IgD-negative memory B cell (primary cell): ENCODE results near the gene ASB2. TPM values are rescaled to one million over a fixed set of nuclear protein-coding genes. Genes with fewer than 3 reads are reported as not detected.

ENCODE experiments used
- H3K27ac Mint-ChIP-seq, 3 donors: one replicate each; pipeline ENCODE4 v1.8.0; 2020 to 2022; ENCODE audit warnings: mild to moderate bottlenecking in 3 of 3, mixed read lengths in 3 of 3, moderate library complexity in 1 of 3
- H3K27me3 Mint-ChIP-seq: one replicate; pipeline ENCODE4 v1.8.0; 2021; ENCODE audit warnings: mixed read lengths
- H3K36me3 Mint-ChIP-seq: one replicate; pipeline ENCODE4 v1.8.0; 2020; ENCODE audit warnings: mild to moderate bottlenecking, mixed read lengths
- H3K4me1 Mint-ChIP-seq, 3 donors: one replicate each; pipeline ENCODE4 v1.8.0; 2020 to 2022; ENCODE audit warnings: mixed read lengths in 3 of 3, mild to moderate bottlenecking in 1 of 3
- H3K4me3 Mint-ChIP-seq, 4 donors: one replicate each; pipeline ENCODE4 v1.8.0; 2020 to 2022; ENCODE audit warnings: mild to moderate bottlenecking in 4 of 4, mixed read lengths in 4 of 4, moderate library complexity in 3 of 4
- H3K9me3 Mint-ChIP-seq, 3 donors: one replicate each; pipeline ENCODE4 v1.8.0; 2020 to 2021; ENCODE audit warnings: mixed read lengths in 3 of 3, mild to moderate bottlenecking in 1 of 3
- polyA plus RNA-seq: library from polyadenylated mRNA; unstranded; fragments of 300-500 nt; fragmentation: Illumina TruSeq; gene quantifications from one replicate; pipeline ENCODE4 v1.2.3, GENCODE V29; 2021

ASB2 gene
- polyA plus RNA-seq, 1 donor from 2014 or later = 3.8 TPM

- peaks cover 0 to 7% (median 0%) of the 10 kb centered on the region in 3 donors for H3K9me3 Mint-ChIP-seq
- H3K4me3 Mint-ChIP-seq = no peak overlapping the region
- peak overlapping the region in 2 of 3 donors; percentile 71 to 76 for H3K27ac Mint-ChIP-seq
- peaks cover 4% of the 10 kb centered on the region for H3K36me3 Mint-ChIP-seq
- H3K4me1 Mint-ChIP-seq = peaks cover 17 to 25% (median 22%) of the 10 kb centered on the region in 3 donors
- peaks cover 31% of the 10 kb centered on the region for H3K27me3 Mint-ChIP-seq
These were observed 2.4 kb upstream of the ASB2 start for GRCh38 chr14:93978735-93979134.

DNA sequence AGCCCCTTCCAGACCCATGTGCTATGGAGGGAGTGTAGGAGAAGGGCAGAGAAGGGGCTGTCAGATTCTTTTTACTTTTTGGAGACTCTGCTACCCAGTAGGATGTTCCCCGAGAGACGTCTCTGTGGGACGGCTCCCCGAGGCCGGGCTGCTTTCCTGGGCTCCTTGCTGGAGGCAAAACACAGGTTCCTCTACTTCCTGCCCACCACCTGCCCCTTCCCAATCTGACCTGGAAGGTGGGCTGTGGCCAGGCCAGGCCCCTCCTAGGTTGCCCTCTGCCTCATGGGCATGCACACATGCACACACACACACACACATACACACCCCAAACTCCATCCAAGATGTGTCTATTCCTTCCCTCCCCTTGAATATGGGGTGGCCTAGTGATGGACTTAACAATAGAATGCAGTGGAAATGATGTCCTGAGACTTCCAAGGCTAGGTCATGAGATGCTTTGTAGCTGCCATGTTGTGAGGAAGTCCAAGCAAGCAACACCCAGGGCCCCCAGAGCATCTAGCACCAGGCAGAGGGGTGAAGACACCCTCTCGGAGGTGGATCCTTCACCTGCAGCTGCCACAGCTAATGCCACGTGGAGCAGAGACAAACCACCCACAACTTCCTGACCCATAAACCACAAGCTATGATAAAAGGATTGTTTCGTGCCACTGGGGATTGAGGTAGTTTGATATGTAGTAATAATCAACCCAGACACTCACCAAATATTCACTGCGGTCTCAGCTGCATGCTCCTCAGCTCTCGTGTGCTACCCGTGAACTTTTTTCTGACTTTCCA is 1.6 kb upstream of the ASB2 start:
- H3K27ac Mint-ChIP-seq = peak overlapping the region in 2 of 3 donors; percentile 76 to 93
- peaks cover 0 to 7% (median 0%) of the 10 kb centered on the region in 3 donors for H3K9me3 Mint-ChIP-seq
- peaks cover 17 to 25% (median 22%) of the 10 kb centered on the region in 3 donors for H3K4me1 Mint-ChIP-seq
- peak overlapping the region in 3 of 4 donors; percentile 38 to 68 (median 50) for H3K4me3 Mint-ChIP-seq
- peaks cover 4% of the 10 kb centered on the region for H3K36me3 Mint-ChIP-seq
- peaks cover 31% of the 10 kb centered on the region for H3K27me3 Mint-ChIP-seq

DNA sequence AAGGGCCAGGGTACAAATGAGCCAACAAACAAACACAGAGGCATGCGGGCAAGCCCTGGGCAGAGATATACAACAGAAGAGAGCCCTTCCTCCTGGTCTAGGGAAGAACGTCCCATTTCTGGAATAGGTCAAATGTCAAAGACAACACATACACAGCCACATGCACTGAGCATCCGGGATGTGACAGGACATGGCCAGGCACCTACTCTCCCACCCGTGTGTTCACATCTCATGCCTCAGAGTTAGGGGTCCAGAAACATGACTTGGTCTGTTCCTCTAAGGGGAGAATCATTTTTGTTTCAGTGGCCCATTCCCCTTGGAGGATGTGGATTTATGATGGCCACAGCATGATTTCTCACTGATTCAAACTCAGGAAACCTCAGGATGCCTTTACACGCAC is 801 bp upstream of the ASB2 start:
- peaks cover 19 to 27% (median 22%) of the 10 kb centered on the region in 3 donors for H3K4me1 Mint-ChIP-seq
- H3K9me3 Mint-ChIP-seq = peaks cover 0 to 7% (median 0%) of the 10 kb centered on the region in 3 donors
- H3K27me3 Mint-ChIP-seq = peaks cover 29% of the 10 kb centered on the region
- peak overlapping the region in 1 of 3 donors; percentile 47 for H3K27ac Mint-ChIP-seq
- H3K4me3 Mint-ChIP-seq = peak overlapping the region in 1 of 4 donors; percentile 84
- H3K36me3 Mint-ChIP-seq = peaks cover 4% of the 10 kb centered on the region

DNA sequence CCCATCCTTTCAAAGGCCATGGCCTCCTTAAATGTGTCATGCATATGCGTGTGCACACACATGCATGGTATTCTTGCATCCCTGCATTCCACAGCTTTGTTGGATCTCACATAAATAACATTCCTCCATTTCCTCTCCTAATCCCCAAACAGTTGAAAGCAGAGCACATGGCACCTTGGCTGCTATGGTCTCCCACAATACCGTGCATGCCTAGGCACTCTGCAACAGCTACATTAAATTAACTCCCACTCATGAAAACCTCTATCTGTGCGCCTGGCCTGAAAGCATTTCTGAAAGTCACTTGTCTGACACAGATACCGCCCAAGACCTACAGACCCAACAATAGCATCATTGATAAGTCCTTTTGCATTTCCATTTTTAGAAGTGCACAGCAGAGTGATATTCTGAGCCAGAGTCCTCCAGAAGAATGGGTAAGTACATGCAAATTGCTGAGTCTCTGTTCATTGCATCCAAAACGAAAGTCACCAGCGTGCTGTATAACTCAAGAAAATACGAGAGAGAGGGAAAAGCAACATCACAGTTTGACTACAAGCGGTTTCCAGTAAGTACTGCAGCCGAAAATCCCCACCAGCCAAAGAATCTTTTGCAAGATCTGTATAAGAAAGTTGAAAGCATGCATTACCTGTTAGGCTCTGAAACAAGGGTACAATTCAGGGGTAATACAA is 436 bp downstream of the ASB2 start:
- peak overlapping the region; percentile 15 to 79 (median 56) for H3K4me3 Mint-ChIP-seq
- H3K27me3 Mint-ChIP-seq = peaks cover 29% of the 10 kb centered on the region
- peaks cover 28 to 37% (median 30%) of the 10 kb centered on the region in 3 donors for H3K4me1 Mint-ChIP-seq
- H3K9me3 Mint-ChIP-seq = peaks cover 0 to 7% (median 0%) of the 10 kb centered on the region in 3 donors
- H3K27ac Mint-ChIP-seq = peak overlapping the region in 1 of 3 donors; percentile 6
- H3K36me3 Mint-ChIP-seq = peaks cover 4% of the 10 kb centered on the region

GRCh38 chr14:93974833-93975232 is 1.5 kb downstream of the ASB2 start:
- H3K27me3 Mint-ChIP-seq = peaks cover 24% of the 10 kb centered on the region
- H3K36me3 Mint-ChIP-seq = peaks cover 4% of the 10 kb centered on the region
- peaks cover 38 to 42% (median 39%) of the 10 kb centered on the region in 3 donors for H3K4me1 Mint-ChIP-seq
- no peak overlapping the region for H3K4me3 Mint-ChIP-seq
- peaks cover 0 to 7% (median 0%) of the 10 kb centered on the region in 3 donors for H3K9me3 Mint-ChIP-seq
- H3K27ac Mint-ChIP-seq = no peak overlapping the region

DNA sequence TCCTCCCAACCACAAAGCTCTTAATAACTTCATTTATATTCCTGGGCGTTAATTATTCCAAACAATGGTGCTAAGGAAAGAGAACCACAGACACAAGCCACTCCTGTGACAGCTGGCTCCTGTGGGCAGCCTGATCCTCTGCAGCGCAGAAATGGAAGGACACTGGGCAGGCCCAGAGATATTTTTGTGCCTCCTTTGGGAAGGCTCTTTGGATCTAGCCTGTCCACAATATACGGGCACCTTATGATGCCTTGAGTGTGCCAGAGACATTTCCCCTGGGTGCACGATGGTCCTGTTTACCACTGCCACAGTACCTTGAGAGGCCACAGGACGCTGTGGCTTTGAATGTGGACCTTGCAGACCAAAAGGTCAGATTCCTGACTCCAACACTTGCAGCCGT is 2.1 kb downstream of the ASB2 start:
- no peak overlapping the region for H3K4me3 Mint-ChIP-seq

DNA sequence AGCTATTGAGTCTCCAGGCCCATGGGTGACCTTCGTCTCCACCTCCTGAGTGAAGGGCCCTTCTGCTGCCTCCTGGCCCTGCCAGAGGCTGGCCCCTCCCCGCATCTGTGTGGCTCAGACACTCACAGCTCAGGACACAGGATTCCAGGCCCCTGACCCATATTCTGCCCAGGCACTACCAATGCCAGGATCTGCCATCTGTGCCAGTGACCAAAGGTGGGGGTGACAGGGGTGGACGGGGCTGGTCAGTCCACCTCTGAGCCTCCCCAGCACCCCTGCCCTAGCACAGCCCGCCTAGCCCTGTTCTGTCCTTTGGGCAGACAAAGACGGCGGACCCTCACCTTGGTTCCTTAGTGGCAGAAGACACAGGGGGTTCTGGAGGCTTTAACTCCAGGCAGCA is 2.8 kb downstream of the ASB2 start:
- Mint-ChIP-seq H3K27me3 (peaks cover 24% of the 10 kb centered on the region), H3K4me3 (no peak overlapping the region), H3K4me1 (peaks cover 42 to 44% (median 43%) of the 10 kb centered on the region in 3 donors)

More for the DNA sequence above, 2.1 kb downstream of the ASB2 start:
- no peak overlapping the region for H3K27ac Mint-ChIP-seq
- H3K27me3 Mint-ChIP-seq = peaks cover 24% of the 10 kb centered on the region
- peaks cover 4% of the 10 kb centered on the region for H3K36me3 Mint-ChIP-seq
- peaks cover 38 to 42% (median 39%) of the 10 kb centered on the region in 3 donors for H3K4me1 Mint-ChIP-seq
- peaks cover 0 to 7% (median 0%) of the 10 kb centered on the region in 3 donors for H3K9me3 Mint-ChIP-seq

GRCh38 chr14:93972618-93973205 is 3.7 kb downstream of the ASB2 start:
- peaks cover 4% of the 10 kb centered on the region for H3K36me3 Mint-ChIP-seq
- no peaks in the 10 kb centered on the region for H3K9me3 Mint-ChIP-seq
- peak overlapping the region in 1 of 3 donors; percentile 35 for H3K27ac Mint-ChIP-seq
- H3K4me3 Mint-ChIP-seq = peak overlapping the region in 2 of 4 donors; percentile 10 to 36
- H3K4me1 Mint-ChIP-seq = peaks cover 40 to 47% (median 43%) of the 10 kb centered on the region in 3 donors
- peaks cover 24% of the 10 kb centered on the region for H3K27me3 Mint-ChIP-seq

More for the DNA sequence above, 2.8 kb downstream of the ASB2 start:
- H3K36me3 Mint-ChIP-seq = peaks cover 4% of the 10 kb centered on the region
- H3K27ac Mint-ChIP-seq = no peak overlapping the region
- peaks cover 0 to 7% (median 0%) of the 10 kb centered on the region in 3 donors for H3K9me3 Mint-ChIP-seq

DNA sequence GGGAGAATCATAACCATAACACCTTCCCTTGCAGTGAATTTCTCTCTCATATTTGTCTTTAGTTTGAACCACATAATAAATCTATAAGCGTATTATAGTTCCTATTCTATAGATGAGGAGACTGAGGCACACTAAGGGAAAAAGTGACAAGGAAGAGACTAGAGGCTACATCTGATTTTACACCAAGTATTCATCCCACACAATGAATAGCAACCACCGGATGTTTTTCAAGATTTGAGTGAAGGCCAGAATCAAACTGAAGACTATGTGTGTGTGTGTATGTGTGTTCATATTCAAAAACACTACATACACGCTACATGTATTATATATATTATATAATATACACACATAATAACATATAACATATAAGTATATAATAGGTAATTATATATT is 4.7 kb downstream of the ASB2 start:
- H3K4me1 Mint-ChIP-seq = peaks cover 45 to 55% (median 52%) of the 10 kb centered on the region in 3 donors
- peak overlapping the region; percentile 84 to 97 (median 90) for H3K4me3 Mint-ChIP-seq
- peaks cover 3% of the 10 kb centered on the region for H3K36me3 Mint-ChIP-seq
- H3K27me3 Mint-ChIP-seq = peaks cover 22% of the 10 kb centered on the region
- H3K27ac Mint-ChIP-seq = peak overlapping the region in 2 of 3 donors; percentile 37 to 79
- H3K9me3 Mint-ChIP-seq = no peaks in the 10 kb centered on the region

GRCh38 chr14:93970965-93971634 is 5.3 kb downstream of the ASB2 start:
- Mint-ChIP-seq H3K9me3 (no peaks in the 10 kb centered on the region), H3K36me3 (peaks cover 2% of the 10 kb centered on the region), H3K27ac (peak overlapping the region; percentile 37 to 84 (median 79)), H3K27me3 (peaks cover 18% of the 10 kb centered on the region), H3K4me3 (peak overlapping the region; percentile 84 to 97 (median 90)), H3K4me1 (peaks cover 40 to 55% (median 52%) of the 10 kb centered on the region in 3 donors)

DNA sequence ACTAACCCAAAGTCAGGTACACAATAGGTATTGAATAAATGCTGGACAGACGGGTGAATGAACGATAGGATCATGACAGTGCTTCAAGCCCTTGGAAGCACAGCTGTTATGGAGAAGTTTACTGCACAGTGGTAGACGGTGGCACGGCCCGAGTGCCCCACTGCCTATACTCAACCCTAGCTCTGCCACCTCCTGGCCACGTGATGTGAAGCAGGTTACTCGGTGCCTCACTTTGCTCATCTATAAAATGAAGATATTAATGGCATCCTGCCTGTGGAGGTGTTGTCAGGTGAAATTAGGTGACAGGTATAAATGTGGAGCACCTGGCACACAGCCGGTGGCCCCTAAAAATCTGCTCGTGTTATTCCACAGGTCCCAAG is 5.8 kb downstream of the ASB2 start:
- Mint-ChIP-seq H3K9me3 (peaks cover 0 to under 1% (median 0%) of the 10 kb centered on the region in 3 donors), H3K36me3 (peaks cover 2% of the 10 kb centered on the region), H3K4me1 (peaks cover 37 to 53% (median 48%) of the 10 kb centered on the region in 3 donors), H3K27ac (peak overlapping the region; percentile 37 to 84 (median 79)), H3K27me3 (peaks cover 12% of the 10 kb centered on the region), H3K4me3 (peak overlapping the region; percentile 84 to 97 (median 90))

DNA sequence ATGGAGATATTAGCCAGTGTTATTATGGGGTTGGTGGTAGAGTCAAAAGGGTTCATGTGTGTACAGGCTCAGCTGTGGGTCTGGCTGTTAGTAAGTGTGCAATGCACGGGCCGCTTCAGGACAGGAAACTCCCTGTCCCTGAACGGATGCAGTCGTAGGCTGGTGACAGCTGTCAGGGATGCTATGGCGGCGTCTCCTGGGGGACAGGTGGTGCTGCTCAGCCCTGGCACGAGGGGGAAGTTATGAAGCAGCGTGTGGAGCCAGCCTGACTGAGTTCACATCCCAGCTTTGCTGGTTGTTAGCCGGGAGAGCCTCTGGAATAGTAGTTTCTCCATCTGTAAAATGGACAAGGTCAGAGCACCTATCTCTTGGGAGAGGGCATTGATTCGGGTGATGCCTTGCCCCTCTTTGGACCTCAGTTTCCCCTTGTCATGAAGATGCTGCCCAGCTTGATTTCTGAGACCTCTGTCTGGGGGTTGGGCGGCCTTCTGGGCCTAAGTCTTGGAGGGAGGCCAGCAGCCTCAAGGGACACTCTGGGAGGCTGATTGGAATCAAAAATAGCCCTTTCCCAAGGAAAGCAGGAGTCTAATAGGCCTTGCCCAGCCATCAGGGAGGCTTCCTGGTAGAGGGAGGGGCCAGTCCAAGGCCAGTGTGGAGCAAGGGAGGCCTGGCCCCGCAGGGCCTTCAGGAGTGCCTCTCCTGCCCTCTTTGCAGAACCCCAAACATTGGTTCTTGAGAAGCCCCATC is 7.1 kb downstream of the ASB2 start:
- Mint-ChIP-seq H3K27me3 (peaks cover 8% of the 10 kb centered on the region), H3K27ac (peak overlapping the region in 2 of 3 donors; percentile 67 to 80), H3K4me1 (peaks cover 43 to 60% (median 57%) of the 10 kb centered on the region in 3 donors), H3K4me3 (peak overlapping the region in 3 of 4 donors; percentile 69 to 82 (median 77)), H3K9me3 (peaks cover 0 to 2% (median 0%) of the 10 kb centered on the region in 3 donors), H3K36me3 (peaks cover 2% of the 10 kb centered on the region)

- Mint-ChIP-seq H3K4me3 (peak overlapping the region; percentile 54 to 94 (median 82)), H3K4me1 (peaks cover 55 to 73% (median 70%) of the 10 kb centered on the region in 3 donors), H3K27ac (peak overlapping the region; percentile 80 to 96 (median 90))
These were observed 8.6 kb downstream of the ASB2 start for GRCh38 chr14:93967637-93968250.

More at GRCh38 chr14:93967637-93968250, 8.6 kb downstream of the ASB2 start:
- Mint-ChIP-seq H3K36me3 (no peaks in the 10 kb centered on the region), H3K27me3 (peaks cover 1% of the 10 kb centered on the region), H3K9me3 (peaks cover 0 to 2% (median 0%) of the 10 kb centered on the region in 3 donors)
